SU-DHL-6 (cell line): ENCODE measurements around the gene SYCE1L.
A peak's percentile ranks its signal among the peaks of the same experiment; 100 is the strongest.

Source experiments
- H2AFZ ChIP-seq: fragments of 200-600 bp; sonication (generic); 2 replicates; pipeline ENCODE4 v1.6.1; 2014; ENCODE audit warnings: low read depth, mild to moderate bottlenecking, moderate library complexity, mixed read lengths, antibody characterized with exemption, low read length; ENCODE audit not compliant: severe bottlenecking
- H3F3A ChIP-seq: fragments of 200-600 bp; shearing (Covaris generic); 2 replicates; pipeline ENCODE4 v1.6.0; 2016; ENCODE audit warnings: antibody characterized with exemption, mild to moderate bottlenecking; ENCODE audit not compliant: insufficient read depth
- H3K27ac ChIP-seq: fragments of 200-600 bp; sonication (generic); 2 replicates; pipeline ENCODE4 v1.5.1; 2016; ENCODE audit warnings: low read depth, mild to moderate bottlenecking, low read length, moderate library complexity, mixed read lengths
- H3K27me3 ChIP-seq: fragments of 200-600 bp; sonication (generic), shearing (Covaris generic); 2 replicates; pipeline ENCODE4 v1.6.0; 2014; ENCODE audit warnings: mild to moderate bottlenecking, low read length
- H3K36me3 ChIP-seq: fragments of 200-600 bp; sonication (generic); 2 replicates; pipeline ENCODE4 v1.6.1; 2014; ENCODE audit warnings: mild to moderate bottlenecking, low read length, mixed read lengths
- H3K4me2 ChIP-seq: fragments of 300-600, 200-600 bp; shearing (Covaris generic), sonication (generic); 2 replicates; pipeline ENCODE4 v1.6.0; 2014; ENCODE audit warnings: low read length, low read depth, mild to moderate bottlenecking; ENCODE audit not compliant: poor library complexity, severe bottlenecking
- H3K4me3 ChIP-seq: fragments of 200-600 bp; sonication (generic); 2 replicates; pipeline ENCODE4 v1.5.1; 2014; ENCODE audit warnings: antibody characterized with exemption, low read length, mild to moderate bottlenecking, mixed read lengths; ENCODE audit not compliant: insufficient read depth, poor library complexity, severe bottlenecking
- H3K79me2 ChIP-seq: fragments of 200-600 bp; sonication (generic); 2 replicates; pipeline ENCODE4 v1.6.1; 2014; ENCODE audit warnings: mild to moderate bottlenecking, low read length, moderate library complexity; ENCODE audit not compliant: insufficient read depth
- H3K9ac ChIP-seq: fragments of 200-600 bp; sonication (generic); 2 replicates; pipeline ENCODE4 v1.7.0; 2014; ENCODE audit warnings: mild to moderate bottlenecking, low read length
- H3K9me2 ChIP-seq: fragments of 200-600 bp; sonication (generic); replicated peaks from 2 replicates; pipeline ENCODE4 v1.6.1; 2014; ENCODE audit warnings: low read length; ENCODE audit not compliant: insufficient read depth
- H3K9me3 ChIP-seq: fragments of 200-600 bp; sonication (generic); 2 replicates; pipeline ENCODE4 v1.6.1; 2014; ENCODE audit warnings: low read length, mixed read lengths; ENCODE audit not compliant: insufficient read depth
- H4K20me1 ChIP-seq: fragments of 200-600 bp; sonication (generic); 2 replicates; pipeline ENCODE4 v1.6.1; 2014; ENCODE audit warnings: low read depth, mild to moderate bottlenecking, antibody characterized with exemption, low read length, moderate library complexity, mixed read lengths
- CTCF ChIP-seq: fragments of 200-600 bp; sonication (generic); IDR thresholded peaks from one replicate; pipeline ENCODE4 v1.5.1; 2017; ENCODE audit warnings: antibody characterized with exemption, mild to moderate bottlenecking, low read length, moderate library complexity; ENCODE audit not compliant: insufficient read depth, poor library complexity, severe bottlenecking
- EZH2phosphoT487 ChIP-seq: fragments of 200-600 bp; sonication (generic), shearing (Covaris generic); conservative IDR thresholded peaks from 2 replicates; pipeline ENCODE4 v1.6.1; 2018; ENCODE audit warnings: mild to moderate bottlenecking, antibody characterized with exemption, low read length, moderate library complexity, mixed read lengths

The SYCE1L gene

GRCh38 chr16:77169650-77170236 is 29.5 kb upstream of the SYCE1L start:
- no peak overlapping the region for H3K27ac ChIP-seq

GRCh38 chr16:77170805-77171204 is 28.4 kb upstream of the SYCE1L start:
- H2AFZ ChIP-seq: no peak overlapping the region
- H3K9me3 ChIP-seq: no peaks in the 10 kb centered on the region
- H3K9me2 ChIP-seq: no peaks in the 10 kb centered on the region
- no peak overlapping the region for H3K9ac ChIP-seq
- no peaks in the 10 kb centered on the region for H3K27me3 ChIP-seq
- H3K79me2 ChIP-seq: no peaks in the 10 kb centered on the region
- no peak overlapping the region for H3K27ac ChIP-seq
- H4K20me1 ChIP-seq: no peaks in the 10 kb centered on the region
- H3K4me2 ChIP-seq: no peak overlapping the region
- TF ChIP-seq EZH2phosphoT487 (no peak), CTCF (no peak)
- no peaks in the 10 kb centered on the region for H3F3A ChIP-seq
- H3K4me3 ChIP-seq: no peak overlapping the region
- H3K36me3 ChIP-seq: no peaks in the 10 kb centered on the region

More at GRCh38 chr16:77169650-77170236, 29.5 kb upstream of the SYCE1L start:
- no peaks in the 10 kb centered on the region for H4K20me1 ChIP-seq
- no peaks in the 10 kb centered on the region for H3K27me3 ChIP-seq
- H3K36me3 ChIP-seq: no peaks in the 10 kb centered on the region
- H3K4me3 ChIP-seq: no peak overlapping the region
- no peak overlapping the region for H3K4me2 ChIP-seq
- H3K79me2 ChIP-seq: no peaks in the 10 kb centered on the region
- no peak overlapping the region for H3K9ac ChIP-seq
- H3K9me2 ChIP-seq: no peaks in the 10 kb centered on the region
- H3F3A ChIP-seq: no peaks in the 10 kb centered on the region
- no peaks in the 10 kb centered on the region for H3K9me3 ChIP-seq
- H2AFZ ChIP-seq: no peak overlapping the region
- TF ChIP-seq EZH2phosphoT487: no peak
- TF ChIP-seq CTCF: peak; percentile 58

- TF ChIP-seq CTCF (peak; percentile 47), EZH2phosphoT487 (no peak)
- H4K20me1 ChIP-seq: no peaks in the 10 kb centered on the region
- no peak overlapping the region for H2AFZ ChIP-seq
- no peaks in the 10 kb centered on the region for H3K27me3 ChIP-seq
- H3K4me3 ChIP-seq: no peak overlapping the region
- H3K27ac ChIP-seq: no peak overlapping the region
- no peaks in the 10 kb centered on the region for H3K36me3 ChIP-seq
- H3K9me2 ChIP-seq: no peaks in the 10 kb centered on the region
- no peaks in the 10 kb centered on the region for H3F3A ChIP-seq
- no peak overlapping the region for H3K9ac ChIP-seq
- no peak overlapping the region for H3K4me2 ChIP-seq
- no peaks in the 10 kb centered on the region for H3K79me2 ChIP-seq
- H3K9me3 ChIP-seq: no peaks in the 10 kb centered on the region
Measured at GRCh38 chr16:77171745-77172635, 27.2 kb upstream of the SYCE1L start.
